GM12892 (cell line): ENCODE measurements around the gene ZDHHC4.

ENCODE experiments used
- POLR2A ChIP-seq: IDR thresholded peaks from 2 replicates; pipeline ENCODE4 v1.6.1; 2011; ENCODE audit warnings: low read depth, low read length, control low read depth
- POLR2AphosphoS5 ChIP-seq: IDR thresholded peaks from 2 replicates; pipeline ENCODE4 v1.6.1; 2011; ENCODE audit warnings: low read depth, low read length, control low read depth

- TF ChIP-seq POLR2AphosphoS5 = no peak
- TF ChIP-seq POLR2A = no peak
Measured at GRCh38 chr7:6567886-6568285, 9.4 kb upstream of the ZDHHC4 start.
